ENCODE data around the gene ITGA6.

Gene ITGA6

DNA sequence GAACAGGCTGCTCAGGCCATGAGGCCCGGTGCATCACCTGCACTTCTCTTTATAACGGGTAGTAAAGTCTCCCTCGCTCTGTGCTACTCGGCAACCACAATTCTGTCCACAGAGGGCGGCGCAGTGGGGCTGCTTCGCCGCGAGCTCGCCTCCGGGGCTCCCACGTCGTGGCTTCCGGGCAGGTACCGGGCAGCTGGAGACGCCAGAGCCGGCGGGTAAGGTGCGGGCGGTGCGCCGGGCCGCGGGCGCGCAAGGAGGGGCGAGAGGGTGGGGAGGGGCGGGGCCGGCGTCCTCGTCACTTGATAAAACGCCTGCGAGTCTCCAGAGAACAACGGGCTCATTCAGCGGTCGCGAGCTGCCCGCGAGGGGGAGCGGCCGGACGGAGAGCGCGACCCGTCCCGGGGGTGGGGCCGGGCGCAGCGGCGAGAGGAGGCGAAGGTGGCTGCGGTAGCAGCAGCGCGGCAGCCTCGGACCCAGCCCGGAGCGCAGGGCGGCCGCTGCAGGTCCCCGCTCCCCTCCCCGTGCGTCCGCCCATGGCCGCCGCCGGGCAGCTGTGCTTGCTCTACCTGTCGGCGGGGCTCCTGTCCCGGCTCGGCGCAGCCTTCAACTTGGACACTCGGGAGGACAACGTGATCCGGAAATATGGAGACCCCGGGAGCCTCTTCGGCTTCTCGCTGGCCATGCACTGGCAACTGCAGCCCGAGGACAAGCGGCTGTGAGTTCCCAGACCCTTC lies at the start of gene ITGA6:
Gene ITGA6, plus strand, starts transcription at position 331 of the 734 bp plus-strand sequence.
- peak; percentile 82 for DNase-seq (ENCODE audit: low spot score)

DNA sequence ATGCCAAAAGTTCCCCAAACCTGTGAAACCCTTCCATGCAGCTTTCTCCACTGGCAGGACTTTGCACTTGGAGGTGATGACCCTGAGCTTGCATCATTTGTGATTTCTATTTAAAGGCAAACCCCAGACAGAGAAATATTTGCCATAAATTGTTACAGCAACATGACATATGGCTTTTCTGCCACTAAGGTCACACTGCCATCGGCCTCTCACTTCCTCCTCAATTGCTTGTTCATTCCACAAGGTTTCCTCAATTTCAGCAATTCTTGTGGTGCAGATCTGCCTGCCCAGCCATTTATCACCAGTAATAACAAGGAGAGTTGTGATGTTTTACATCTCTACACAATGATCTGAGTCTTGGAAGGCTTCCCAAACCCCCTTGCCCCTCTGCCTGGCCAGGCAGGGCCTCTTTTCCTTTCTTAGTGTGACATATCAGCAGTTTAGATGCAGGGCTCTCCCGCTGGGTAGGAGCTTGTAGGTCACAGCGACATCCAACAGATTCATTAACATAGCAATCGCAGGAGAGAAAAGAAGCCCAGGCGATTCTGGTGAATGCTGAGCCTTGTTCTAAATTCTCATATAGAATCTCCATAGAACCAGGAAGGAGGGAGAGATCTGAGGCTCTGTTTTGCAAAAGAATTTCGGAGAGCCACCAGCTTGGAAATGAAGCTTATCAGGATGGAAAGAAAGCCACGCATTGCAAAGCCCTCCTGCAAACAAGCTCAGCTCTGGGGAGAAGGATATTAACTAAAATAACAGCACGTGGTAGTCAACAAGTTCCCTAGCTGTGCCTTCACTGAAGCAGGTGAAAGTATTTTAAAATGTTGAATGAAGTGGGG lies 46.7 kb upstream of the ITGA6 start:
- DNase-seq (ENCODE audit: low spot score) = no peak

DNA sequence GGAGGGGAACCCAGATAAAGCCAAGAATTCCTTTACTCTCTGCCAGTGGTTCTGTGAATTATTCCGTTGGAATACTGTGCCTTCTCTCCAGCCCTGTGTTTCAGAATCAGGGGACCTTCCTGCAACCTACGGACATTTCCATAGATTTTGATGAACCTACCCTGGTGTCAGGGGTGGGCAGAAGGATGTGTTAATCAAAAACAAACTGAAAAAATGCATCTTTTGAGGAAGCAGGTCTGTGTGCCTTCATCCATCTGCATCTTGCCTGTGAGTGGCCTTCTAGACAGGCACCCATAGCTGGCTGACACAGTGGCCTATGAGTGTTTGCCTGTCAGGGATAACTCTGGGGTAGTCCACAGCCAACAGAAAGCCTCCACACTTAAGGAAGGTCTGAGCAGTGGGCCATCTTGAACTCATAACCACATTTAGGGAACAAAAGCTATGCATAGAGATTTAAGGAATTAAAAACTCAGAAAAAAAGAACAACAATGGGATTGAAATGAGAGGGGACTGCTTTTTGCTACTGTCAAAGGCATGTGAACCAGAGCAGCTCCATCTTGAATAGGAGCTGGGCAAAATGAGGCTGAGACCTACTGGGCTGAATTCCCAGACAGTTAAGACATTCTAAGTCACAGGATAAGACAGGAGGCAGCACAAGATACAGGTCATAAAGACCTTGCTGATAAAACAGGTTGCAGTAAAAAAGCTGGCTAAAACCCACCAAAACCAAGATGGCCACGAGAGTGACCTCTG lies 45.9 kb upstream of the ITGA6 start:
- DNase-seq (ENCODE audit: low spot score) = no peak

- DNase-seq (ENCODE audit: low spot score) = no peak
Observed at GRCh38 chr2:172387361-172387760, 40.0 kb upstream of the ITGA6 start.

- no peak for DNase-seq (ENCODE audit: low spot score)
Observed at GRCh38 chr2:172389685-172390339, 37.6 kb upstream of the ITGA6 start.

DNA sequence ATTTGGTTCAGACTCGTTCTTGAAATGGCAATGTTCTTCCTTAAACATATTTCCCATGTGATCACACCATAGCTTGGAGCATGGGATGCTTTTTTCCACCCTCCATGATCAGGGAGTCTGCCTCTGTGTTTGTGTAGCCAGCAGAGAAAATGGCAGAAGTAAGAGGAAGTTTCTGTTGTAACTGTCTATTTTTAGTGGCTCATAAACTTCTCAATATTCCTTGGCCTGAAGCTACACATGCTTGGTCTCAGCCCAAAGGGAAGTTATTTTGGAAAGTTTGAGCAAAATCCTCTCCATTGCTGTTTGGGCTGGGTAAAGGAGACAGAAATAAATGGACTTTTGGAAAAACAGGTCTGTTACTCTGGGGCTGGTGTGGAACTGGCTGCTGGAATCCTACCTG lies 33.4 kb upstream of the ITGA6 start:
- DNase-seq (ENCODE audit: low spot score) = no peak

DNA sequence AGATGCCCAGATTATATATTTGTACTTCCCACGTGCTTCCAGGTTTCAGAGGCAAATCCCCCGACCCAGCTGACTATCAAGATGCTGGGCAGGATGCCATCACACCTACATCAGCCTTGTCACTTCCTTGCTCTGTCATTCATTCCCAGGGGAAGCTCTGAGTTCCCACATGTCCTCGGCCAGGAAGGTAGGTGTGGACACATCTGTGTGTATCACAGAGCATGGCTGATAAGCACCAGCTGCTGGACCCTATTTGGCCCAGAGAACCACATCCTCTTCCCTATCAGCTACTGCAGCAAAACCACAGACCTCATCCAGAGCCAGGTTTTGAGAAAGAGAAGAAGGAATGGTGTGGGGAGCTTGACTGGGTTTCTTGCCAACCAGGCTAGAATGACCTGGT lies 31.9 kb upstream of the ITGA6 start:
- no peak for DNase-seq (ENCODE audit: low spot score)

- DNase-seq (ENCODE audit: low spot score) = peak; percentile 36
Observed at GRCh38 chr2:172397148-172397834, 30.1 kb upstream of the ITGA6 start.

DNA sequence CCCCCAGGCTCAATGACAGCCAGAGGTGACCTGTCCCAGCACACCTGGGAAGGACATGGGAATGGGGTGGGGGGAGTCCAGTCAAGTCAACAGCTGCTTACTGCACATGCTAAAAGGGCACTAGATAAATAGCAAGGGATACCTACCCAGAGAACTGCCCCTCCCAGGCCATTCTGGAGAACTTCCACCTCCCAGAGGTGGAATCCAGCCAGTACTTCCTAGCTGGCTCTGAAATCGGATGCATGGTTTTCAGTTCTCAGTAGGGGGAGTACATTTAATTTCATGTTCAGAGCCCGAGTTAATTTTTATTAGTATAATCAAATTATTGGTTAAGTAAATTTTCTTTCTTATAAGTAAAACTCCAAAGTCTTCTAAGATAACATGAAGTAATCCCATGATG lies 28.9 kb upstream of the ITGA6 start:
- no peak for DNase-seq (ENCODE audit: low spot score)

GRCh38 chr2:172399765-172400164 lies 27.6 kb upstream of the ITGA6 start:
- no peak for DNase-seq (ENCODE audit: low spot score)

DNA sequence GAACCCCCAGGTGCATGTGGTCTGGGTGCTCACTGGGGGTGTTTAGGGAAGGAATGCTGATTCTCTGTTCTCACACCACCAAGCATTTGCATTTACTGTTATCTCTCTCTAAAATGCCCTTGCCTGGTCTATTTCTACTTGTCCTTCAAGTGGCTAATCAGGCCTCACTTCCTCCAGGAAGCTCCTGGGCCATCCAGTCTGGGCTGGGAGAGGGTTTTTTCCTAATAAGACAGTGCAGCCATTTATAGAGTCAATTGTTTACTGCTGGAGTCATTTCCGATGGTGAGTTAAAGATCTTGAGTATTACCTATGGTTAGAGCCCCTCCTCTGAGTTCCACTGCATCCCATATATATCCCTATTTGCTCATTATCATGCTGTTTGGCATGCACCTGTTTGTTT lies 25.2 kb upstream of the ITGA6 start:
- no peak for DNase-seq (ENCODE audit: low spot score)

DNA sequence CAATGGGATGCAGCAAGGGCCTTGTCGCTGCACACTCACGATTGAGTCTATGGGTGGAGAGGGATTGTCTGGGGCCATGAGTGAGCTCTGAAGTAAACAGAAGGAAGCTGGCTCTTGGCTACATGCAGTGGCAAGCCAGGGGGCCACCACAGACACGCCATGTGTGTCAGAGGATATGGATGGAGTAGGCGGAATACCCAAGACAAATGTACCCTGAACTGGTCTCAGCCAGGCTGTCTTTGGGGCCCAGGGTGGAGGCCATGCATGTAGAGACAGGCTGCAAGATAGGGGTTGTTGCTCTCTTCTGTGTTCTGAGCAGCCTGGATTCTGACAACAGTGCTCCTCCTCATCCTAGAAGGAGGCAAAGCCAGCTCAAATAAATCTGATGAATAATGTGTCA lies 24.0 kb upstream of the ITGA6 start:
- no peak for DNase-seq (ENCODE audit: low spot score)

DNA sequence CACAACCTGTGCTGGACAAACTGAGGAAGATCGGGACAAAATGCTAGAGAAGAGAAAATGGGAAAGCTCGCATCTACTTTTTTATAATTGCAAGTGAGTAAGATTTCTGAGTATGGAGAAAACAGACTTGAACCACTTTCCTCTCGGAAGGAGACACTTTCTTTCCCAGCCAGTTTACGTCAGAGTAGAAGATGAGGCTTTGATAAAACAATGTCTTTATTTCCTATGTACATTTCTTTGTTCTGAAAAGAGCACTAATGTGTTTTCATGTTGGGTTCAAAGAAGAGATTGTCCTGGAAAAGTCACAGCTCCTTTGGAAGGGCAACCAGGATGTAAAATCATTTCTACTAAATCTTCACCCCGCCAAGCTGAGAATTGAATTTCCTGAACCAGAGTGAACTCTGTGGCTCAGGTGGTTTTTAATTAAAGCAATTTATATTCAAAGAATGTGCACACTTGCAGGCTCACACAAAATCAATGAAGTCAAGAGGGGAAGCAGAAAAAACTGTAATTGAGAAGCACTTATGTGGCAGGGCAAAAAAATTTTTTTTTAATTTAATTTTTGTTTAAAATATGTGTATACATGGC lies 23.4 kb upstream of the ITGA6 start:
- no peak for DNase-seq (ENCODE audit: low spot score)

- DNase-seq (ENCODE audit: low spot score) = peak; percentile 79
Observed at GRCh38 chr2:172404824-172405223, 22.6 kb upstream of the ITGA6 start.

GRCh38 chr2:172405673-172406072 lies 21.7 kb upstream of the ITGA6 start:
- no peak for DNase-seq (ENCODE audit: low spot score)

DNA sequence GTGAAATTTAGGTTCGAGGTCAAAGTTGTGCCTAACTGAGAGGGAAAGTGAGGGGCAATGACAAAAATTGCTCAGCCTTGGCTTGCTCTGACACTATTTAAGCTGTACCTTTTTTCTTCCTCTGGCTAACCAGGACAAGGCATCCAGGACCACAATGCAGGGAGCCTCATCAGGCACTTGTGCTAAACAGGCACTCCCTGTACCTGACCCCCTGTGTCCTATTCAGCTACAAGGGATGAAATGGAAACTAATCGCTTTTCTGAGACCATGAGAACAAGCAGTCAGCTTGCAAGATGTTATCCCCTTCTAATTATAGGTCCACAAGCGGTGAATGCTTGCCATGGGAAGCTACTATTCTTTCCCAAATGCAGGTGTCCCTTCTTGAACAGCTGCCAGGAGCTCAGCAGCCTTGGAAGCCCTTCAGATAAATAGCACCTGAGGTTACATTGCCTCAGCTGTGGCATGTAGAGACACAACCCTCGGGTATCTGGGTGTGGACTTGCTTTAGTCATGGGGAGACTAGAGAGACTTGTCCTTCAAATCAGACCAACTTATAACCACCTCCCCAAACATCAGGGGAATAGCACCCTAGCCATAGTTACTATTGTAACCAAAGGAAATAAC lies 19.1 kb upstream of the ITGA6 start:
- no peak for DNase-seq (ENCODE audit: low spot score)

- no peak for DNase-seq (ENCODE audit: low spot score)
Observed at GRCh38 chr2:172409042-172409441, 18.3 kb upstream of the ITGA6 start.

DNA sequence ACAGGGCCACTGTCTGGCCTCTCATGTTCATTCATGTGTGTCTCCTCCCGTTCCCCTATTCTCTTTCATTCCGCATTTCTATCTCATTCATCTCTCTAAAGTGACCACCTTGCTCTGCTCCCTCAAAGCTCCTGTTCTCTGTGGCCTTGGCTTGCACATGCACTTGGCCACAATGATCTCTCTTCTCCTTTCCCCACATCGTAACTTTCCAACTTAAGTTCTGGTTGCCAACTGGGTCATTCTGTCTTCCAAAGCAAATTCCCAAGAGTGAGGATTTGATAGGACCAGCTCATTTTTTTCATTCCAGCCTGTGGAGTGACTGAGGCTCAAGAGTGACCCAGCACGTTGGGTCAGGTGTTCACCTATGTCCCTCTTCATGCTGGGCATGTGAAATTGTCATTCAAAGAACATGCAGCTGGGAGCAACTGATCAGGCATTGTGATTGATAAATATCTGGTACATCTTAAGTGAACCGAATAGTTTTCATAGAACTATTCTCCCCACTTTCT lies 14.3 kb upstream of the ITGA6 start:
- no peak for DNase-seq (ENCODE audit: low spot score)

GRCh38 chr2:172415157-172415864 lies 12.1 kb upstream of the ITGA6 start:
- DNase-seq (ENCODE audit: low spot score) = no peak

DNA sequence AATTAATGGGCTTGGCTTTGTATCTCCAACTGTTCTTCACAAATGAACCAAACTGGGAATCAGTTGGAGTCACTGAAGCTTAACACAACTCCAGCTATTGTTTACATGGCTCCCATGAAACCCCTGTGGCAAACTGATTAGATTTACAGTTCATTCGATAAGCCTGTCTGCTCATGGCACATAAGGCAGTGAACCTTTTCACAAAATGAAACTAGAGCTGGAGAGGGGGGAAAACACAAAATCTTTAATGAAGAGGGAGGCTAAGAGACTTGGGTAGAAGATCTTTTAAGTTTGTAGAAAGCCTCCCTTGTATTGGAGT lies 11.6 kb upstream of the ITGA6 start:
- DNase-seq (ENCODE audit: low spot score) = no peak
